ENCODE measurements around the gene SGMS1. TPM values are rescaled to one million over a fixed set of nuclear protein-coding genes. Genes with fewer than 3 reads are reported as not detected.
"Not testable (repeated sequence)": the region's sequence is repeated elsewhere in the genome, so short reads cannot be mapped to it uniquely, and the experiment has no call there.

The SGMS1 gene
- total and polyA plus RNA-seq, 4 donors, result 8.9 to 54.3 (median 22.2) TPM

- no peak for DNase-seq
- no peak overlapping the region for H3K27ac ChIP-seq (ENCODE audit: low read depth in 1 of 2, low read length in 2 of 2)
- H3K27me3 ChIP-seq (ENCODE audit: control insufficient read depth in 1 of 2, insufficient read depth in 2 of 2, low read length in 1 of 2), result peaks cover 0 to 3% of the 10 kb centered on the region in 2 donors
- no peak overlapping the region for H3K4me3 ChIP-seq (ENCODE audit: low read length in 2 of 2)
- H3K9me3 ChIP-seq (ENCODE audit: control insufficient read depth, low read length), result no peaks in the 10 kb centered on the region
- 88 to 89% methylated on average over 7 of the region's 7 CpGs for WGBS, 2 donors
- no peaks in the 10 kb centered on the region for H3K36me3 ChIP-seq (ENCODE audit: control insufficient read depth in 1 of 2, insufficient read depth in 2 of 2, low read length in 1 of 2)
- H3K4me1 ChIP-seq (ENCODE audit: control insufficient read depth in 1 of 2, insufficient read depth in 2 of 2, low read length in 2 of 2), result no peaks in the 10 kb centered on the region
- intact Hi-C loops (cut with DNase I), result no loop called here
- no peak for ATAC-seq (ENCODE audit: low FRiP score)
Measured at GRCh38 chr10:50272531-50272930, 351.2 kb downstream of the SGMS1 start.

- Histone ChIP-seq H3K4me1 (ENCODE audit: control insufficient read depth in 1 of 2, insufficient read depth in 2 of 2, low read length in 2 of 2) (no peaks in the 10 kb centered on the region), H3K9me3 (ENCODE audit: control insufficient read depth, low read length) (no peaks in the 10 kb centered on the region), H3K27me3 (ENCODE audit: control insufficient read depth in 1 of 2, insufficient read depth in 2 of 2, low read length in 1 of 2) (peaks cover 0 to 3% of the 10 kb centered on the region in 2 donors), H3K27ac (ENCODE audit: low read depth in 1 of 2, low read length in 2 of 2) (no peak overlapping the region), H3K36me3 (ENCODE audit: control insufficient read depth in 1 of 2, insufficient read depth in 2 of 2, low read length in 1 of 2) (no peaks in the 10 kb centered on the region), H3K4me3 (ENCODE audit: low read length in 2 of 2) (no peak overlapping the region)
- intact Hi-C loops (cut with DNase I), result no loop called here
- 71 to 73% methylated on average over 3 of the region's 3 CpGs for WGBS, 2 donors
- ATAC-seq (ENCODE audit: low FRiP score) (no peak), DNase-seq (no peak)
Measured at GRCh38 chr10:50271564-50272250, 352.0 kb downstream of the SGMS1 start.

GRCh38 chr10:50267877-50268276 is 355.9 kb downstream of the SGMS1 start:
- ATAC-seq (ENCODE audit: low FRiP score); H3K36me3 ChIP-seq (ENCODE audit: control insufficient read depth in 1 of 2, insufficient read depth in 2 of 2, low read length in 1 of 2); H3K27me3 ChIP-seq (ENCODE audit: control insufficient read depth in 1 of 2, insufficient read depth in 2 of 2, low read length in 1 of 2); intact Hi-C loops (cut with DNase I); H3K4me1 ChIP-seq (ENCODE audit: control insufficient read depth in 1 of 2, insufficient read depth in 2 of 2, low read length in 2 of 2); H3K27ac ChIP-seq (ENCODE audit: low read depth in 1 of 2, low read length in 2 of 2); DNase-seq; H3K4me3 ChIP-seq (ENCODE audit: low read length in 2 of 2); H3K9me3 ChIP-seq (ENCODE audit: control insufficient read depth, low read length): not testable (repeated sequence)
- WGBS, 2 donors, result 86 to 89% methylated on average over 3 of the region's 3 CpGs

- WGBS, 2 donors, result 92% methylated on average over 10 of the region's 10 CpGs
- H3K27ac ChIP-seq (ENCODE audit: low read depth in 1 of 2, low read length in 2 of 2); intact Hi-C loops (cut with DNase I); H3K36me3 ChIP-seq (ENCODE audit: control insufficient read depth in 1 of 2, insufficient read depth in 2 of 2, low read length in 1 of 2); H3K27me3 ChIP-seq (ENCODE audit: control insufficient read depth in 1 of 2, insufficient read depth in 2 of 2, low read length in 1 of 2); DNase-seq; ATAC-seq (ENCODE audit: low FRiP score); H3K4me3 ChIP-seq (ENCODE audit: low read length in 2 of 2); H3K4me1 ChIP-seq (ENCODE audit: control insufficient read depth in 1 of 2, insufficient read depth in 2 of 2, low read length in 2 of 2); H3K9me3 ChIP-seq (ENCODE audit: control insufficient read depth, low read length): not testable (repeated sequence)
Measured at GRCh38 chr10:50262625-50263024, 361.1 kb downstream of the SGMS1 start.

GRCh38 chr10:50260791-50261281 is 362.9 kb downstream of the SGMS1 start:
- Histone ChIP-seq H3K36me3 (ENCODE audit: control insufficient read depth in 1 of 2, insufficient read depth in 2 of 2, low read length in 1 of 2) (no peaks in the 10 kb centered on the region), H3K27me3 (ENCODE audit: control insufficient read depth in 1 of 2, insufficient read depth in 2 of 2, low read length in 1 of 2) (no peaks in the 10 kb centered on the region), H3K27ac (ENCODE audit: low read depth in 1 of 2, low read length in 2 of 2) (no peak overlapping the region), H3K9me3 (ENCODE audit: control insufficient read depth, low read length) (peaks cover 2% of the 10 kb centered on the region), H3K4me1 (ENCODE audit: control insufficient read depth in 1 of 2, insufficient read depth in 2 of 2, low read length in 2 of 2) (no peaks in the 10 kb centered on the region), H3K4me3 (ENCODE audit: low read length in 2 of 2) (no peak overlapping the region)
- DNase-seq (no peak), ATAC-seq (ENCODE audit: low FRiP score) (no peak)
- intact Hi-C loops (cut with DNase I), result no loop called here
- WGBS, 2 donors, result 3 to 12% methylated on average over 2 of the region's 2 CpGs

Other genes starting within 250 kb of the SGMS1 start
- gene ASAH2B, start 116.0 kb upstream of the SGMS1 start, total RNA-seq, result 1 to 10 TPM; 2.0 to 2.9 TPM
- gene ASAH2B, start 116.0 kb upstream of the SGMS1 start, polyA plus RNA-seq, result 1 to 10 TPM; 1.5 to 2.6 TPM

Data from aorta (tissue), 5 donors.